IPS-NIHi11 (cell line): ENCODE data around the gene SPNS3.

Experiments used
- DNase-seq: peaks from one replicate; pipeline ENCODE4 v3.0.0; 2012; ENCODE audit warnings: mixed read lengths, low spot score

The SPNS3 gene

GRCh38 chr17:4530799-4531730, 97.3 kb downstream of the SPNS3 start:
- DNase-seq = no peak

- DNase-seq = no peak
Observed at GRCh38 chr17:4531988-4532736, 98.4 kb downstream of the SPNS3 start.

GRCh38 chr17:4532860-4533522, 99.3 kb downstream of the SPNS3 start:
- DNase-seq = no peak

- DNase-seq = peak; percentile 58
Observed at GRCh38 chr17:4533523-4534504, 100.1 kb downstream of the SPNS3 start.

- DNase-seq = no peak
Observed at GRCh38 chr17:4534515-4534914, 100.8 kb downstream of the SPNS3 start.

- DNase-seq = no peak
Observed at GRCh38 chr17:4534928-4535666, 101.4 kb downstream of the SPNS3 start.

- DNase-seq = no peak
Observed at GRCh38 chr17:4535667-4536258, 102.0 kb downstream of the SPNS3 start.

GRCh38 chr17:4536259-4536741, 102.6 kb downstream of the SPNS3 start:
- peak; percentile 75 for DNase-seq

GRCh38 chr17:4536742-4537411, 103.1 kb downstream of the SPNS3 start:
- DNase-seq = no peak
